ENCODE measurements around the gene AADACL2.
"Not testable (repeated sequence)": the region's sequence is repeated elsewhere in the genome, so short reads cannot be mapped to it uniquely, and the experiment has no call there.

The AADACL2 gene

GRCh38 chr3:151724576-151725562 lies 8.9 kb upstream of the AADACL2 start:
- Histone ChIP-seq H3K4me3 (ENCODE audit: low read length) (no peak overlapping the region), H3K4me1 (ENCODE audit: control insufficient read depth, insufficient read depth, low read length) (no peaks in the 10 kb centered on the region), H3K9ac (ENCODE audit: low read depth, low read length) (no peak overlapping the region), H3K36me3 (ENCODE audit: insufficient read depth, low read length) (no peaks in the 10 kb centered on the region), H3K9me3 (replicated peaks; ENCODE audit: low read length) (no peaks in the 10 kb centered on the region), H3K27me3 (ENCODE audit: control insufficient read depth, insufficient read depth, low read length) (no peaks in the 10 kb centered on the region), H3K4me2 (ENCODE audit: low read length) (no peak overlapping the region)

GRCh38 chr3:151726016-151726415 lies 7.7 kb upstream of the AADACL2 start:
- no peaks in the 10 kb centered on the region for H3K36me3 ChIP-seq (ENCODE audit: insufficient read depth, low read length)
- H3K9ac ChIP-seq (ENCODE audit: low read depth, low read length), result no peak overlapping the region
- H3K27me3 ChIP-seq (ENCODE audit: control insufficient read depth, insufficient read depth, low read length), result no peaks in the 10 kb centered on the region
- H3K4me2 ChIP-seq (ENCODE audit: low read length), result no peak overlapping the region
- no peaks in the 10 kb centered on the region for H3K9me3 ChIP-seq (replicated peaks; ENCODE audit: low read length)
- H3K4me3 ChIP-seq (ENCODE audit: low read length), result no peak overlapping the region
- H3K4me1 ChIP-seq (ENCODE audit: control insufficient read depth, insufficient read depth, low read length), result no peaks in the 10 kb centered on the region

- Histone ChIP-seq H3K9me3 (replicated peaks; ENCODE audit: low read length) (no peaks in the 10 kb centered on the region), H3K9ac (ENCODE audit: low read depth, low read length) (no peak overlapping the region), H3K27me3 (ENCODE audit: control insufficient read depth, insufficient read depth, low read length) (no peaks in the 10 kb centered on the region), H3K4me3 (ENCODE audit: low read length) (no peak overlapping the region), H3K36me3 (ENCODE audit: insufficient read depth, low read length) (no peaks in the 10 kb centered on the region), H3K4me2 (ENCODE audit: low read length) (no peak overlapping the region), H3K4me1 (ENCODE audit: control insufficient read depth, insufficient read depth, low read length) (no peaks in the 10 kb centered on the region)
Observed at GRCh38 chr3:151732861-151733260, 866 bp upstream of the AADACL2 start.

GRCh38 chr3:151740581-151740980 lies 6.9 kb downstream of the AADACL2 start:
- Histone ChIP-seq H3K27me3 (ENCODE audit: control insufficient read depth, insufficient read depth, low read length) (no peaks in the 10 kb centered on the region), H3K4me3 (ENCODE audit: low read length) (no peak overlapping the region), H3K9me3 (replicated peaks; ENCODE audit: low read length) (no peaks in the 10 kb centered on the region), H3K4me2 (ENCODE audit: low read length) (no peak overlapping the region), H3K36me3 (ENCODE audit: insufficient read depth, low read length) (no peaks in the 10 kb centered on the region), H3K9ac (ENCODE audit: low read depth, low read length) (no peak overlapping the region), H3K4me1 (ENCODE audit: control insufficient read depth, insufficient read depth, low read length) (no peaks in the 10 kb centered on the region)

- H3K9ac ChIP-seq (ENCODE audit: low read depth, low read length), result no peak overlapping the region
- H3K36me3 ChIP-seq (ENCODE audit: insufficient read depth, low read length), result no peaks in the 10 kb centered on the region
- H3K27me3 ChIP-seq (ENCODE audit: control insufficient read depth, insufficient read depth, low read length), result no peaks in the 10 kb centered on the region
- H3K4me2 ChIP-seq (ENCODE audit: low read length), result no peak overlapping the region
- H3K4me3 ChIP-seq (ENCODE audit: low read length), result no peak overlapping the region
- no peaks in the 10 kb centered on the region for H3K4me1 ChIP-seq (ENCODE audit: control insufficient read depth, insufficient read depth, low read length)
- no peaks in the 10 kb centered on the region for H3K9me3 ChIP-seq (replicated peaks; ENCODE audit: low read length)
Observed at GRCh38 chr3:151743855-151744254, 10.1 kb downstream of the AADACL2 start.

GRCh38 chr3:151750181-151750580 lies 16.5 kb downstream of the AADACL2 start:
- no peak overlapping the region for H3K9ac ChIP-seq (ENCODE audit: low read depth, low read length)
- no peaks in the 10 kb centered on the region for H3K36me3 ChIP-seq (ENCODE audit: insufficient read depth, low read length)
- no peaks in the 10 kb centered on the region for H3K9me3 ChIP-seq (replicated peaks; ENCODE audit: low read length)
- H3K4me2 ChIP-seq (ENCODE audit: low read length), result no peak overlapping the region
- no peaks in the 10 kb centered on the region for H3K27me3 ChIP-seq (ENCODE audit: control insufficient read depth, insufficient read depth, low read length)
- H3K4me1 ChIP-seq (ENCODE audit: control insufficient read depth, insufficient read depth, low read length), result no peaks in the 10 kb centered on the region
- no peak overlapping the region for H3K4me3 ChIP-seq (ENCODE audit: low read length)

GRCh38 chr3:151750678-151751077 lies 17.0 kb downstream of the AADACL2 start:
- Histone ChIP-seq H3K27me3 (ENCODE audit: control insufficient read depth, insufficient read depth, low read length) (no peaks in the 10 kb centered on the region), H3K4me3 (ENCODE audit: low read length) (no peak overlapping the region), H3K9me3 (replicated peaks; ENCODE audit: low read length) (no peaks in the 10 kb centered on the region), H3K4me1 (ENCODE audit: control insufficient read depth, insufficient read depth, low read length) (no peaks in the 10 kb centered on the region), H3K4me2 (ENCODE audit: low read length) (no peak overlapping the region), H3K36me3 (ENCODE audit: insufficient read depth, low read length) (no peaks in the 10 kb centered on the region), H3K9ac (ENCODE audit: low read depth, low read length) (no peak overlapping the region)

GRCh38 chr3:151751161-151751560 lies 17.4 kb downstream of the AADACL2 start:
- Histone ChIP-seq H3K9ac (ENCODE audit: low read depth, low read length) (no peak overlapping the region), H3K27me3 (ENCODE audit: control insufficient read depth, insufficient read depth, low read length) (no peaks in the 10 kb centered on the region), H3K4me2 (ENCODE audit: low read length) (no peak overlapping the region), H3K4me3 (ENCODE audit: low read length) (no peak overlapping the region), H3K4me1 (ENCODE audit: control insufficient read depth, insufficient read depth, low read length) (no peaks in the 10 kb centered on the region), H3K9me3 (replicated peaks; ENCODE audit: low read length) (no peaks in the 10 kb centered on the region), H3K36me3 (ENCODE audit: insufficient read depth, low read length) (no peaks in the 10 kb centered on the region)

GRCh38 chr3:151753846-151754245 lies 20.1 kb downstream of the AADACL2 start:
- Histone ChIP-seq H3K4me2 (ENCODE audit: low read length) (no peak overlapping the region), H3K9ac (ENCODE audit: low read depth, low read length) (no peak overlapping the region), H3K4me1 (ENCODE audit: control insufficient read depth, insufficient read depth, low read length) (no peaks in the 10 kb centered on the region), H3K9me3 (replicated peaks; ENCODE audit: low read length) (no peaks in the 10 kb centered on the region), H3K4me3 (ENCODE audit: low read length) (no peak overlapping the region), H3K36me3 (ENCODE audit: insufficient read depth, low read length) (no peaks in the 10 kb centered on the region), H3K27me3 (ENCODE audit: control insufficient read depth, insufficient read depth, low read length) (no peaks in the 10 kb centered on the region)

- H3K4me1 ChIP-seq (ENCODE audit: control insufficient read depth, insufficient read depth, low read length), result peaks cover 13% of the 10 kb centered on the region
Observed at GRCh38 chr3:151761581-151761980, 27.9 kb downstream of the AADACL2 start.

GRCh38 chr3:151764699-151765098 lies 31.0 kb downstream of the AADACL2 start:
- H3K4me2 ChIP-seq (ENCODE audit: low read length); H3K27me3 ChIP-seq (ENCODE audit: control insufficient read depth, insufficient read depth, low read length); H3K9me3 ChIP-seq (replicated peaks; ENCODE audit: low read length); H3K4me3 ChIP-seq (ENCODE audit: low read length); H3K36me3 ChIP-seq (ENCODE audit: insufficient read depth, low read length); H3K9ac ChIP-seq (ENCODE audit: low read depth, low read length): not testable (repeated sequence)
- H3K4me1 ChIP-seq (ENCODE audit: control insufficient read depth, insufficient read depth, low read length), result peaks cover 17% of the 10 kb centered on the region

More at GRCh38 chr3:151761581-151761980, 27.9 kb downstream of the AADACL2 start:
- Histone ChIP-seq H3K4me3 (ENCODE audit: low read length) (no peak overlapping the region), H3K27me3 (ENCODE audit: control insufficient read depth, insufficient read depth, low read length) (no peaks in the 10 kb centered on the region), H3K4me2 (ENCODE audit: low read length) (no peak overlapping the region), H3K36me3 (ENCODE audit: insufficient read depth, low read length) (no peaks in the 10 kb centered on the region), H3K9ac (ENCODE audit: low read depth, low read length) (no peak overlapping the region), H3K9me3 (replicated peaks; ENCODE audit: low read length) (no peaks in the 10 kb centered on the region)

GRCh38 chr3:151765685-151766084 lies 32.0 kb downstream of the AADACL2 start:
- Histone ChIP-seq H3K27me3 (ENCODE audit: control insufficient read depth, insufficient read depth, low read length) (no peaks in the 10 kb centered on the region), H3K4me1 (ENCODE audit: control insufficient read depth, insufficient read depth, low read length) (peaks cover 27% of the 10 kb centered on the region), H3K9ac (ENCODE audit: low read depth, low read length) (no peak overlapping the region), H3K36me3 (ENCODE audit: insufficient read depth, low read length) (no peaks in the 10 kb centered on the region), H3K4me3 (ENCODE audit: low read length) (no peak overlapping the region), H3K4me2 (ENCODE audit: low read length) (no peak overlapping the region), H3K9me3 (replicated peaks; ENCODE audit: low read length) (no peaks in the 10 kb centered on the region)

Data from skeletal muscle satellite cell (primary cell).